Measurements from ENCODE around the gene CCNG1. TPM values are rescaled to one million over a fixed set of nuclear protein-coding genes. Genes with fewer than 3 reads are reported as not detected.

Gene CCNG1
- total RNA-seq, 1 donor from 2014 or later, result 202 TPM

GRCh38 chr5:163460562-163461171, 23.3 kb downstream of the CCNG1 start, which contains the start of gene HMMR:
TSS of gene HMMR (plus strand) at chr5:163460632. CDS start at chr5:163460693, 61 bp downstream.
- H3K4me3 Mint-ChIP-seq, result peak within 1 kb of the TSS; percentile 96
- H3K27ac Mint-ChIP-seq (ENCODE audit: unreplicated experiment), result peak within 1 kb of the TSS; percentile 100
- H3K36me3 Mint-ChIP-seq (ENCODE audit: low read depth), result peaks cover 12% of the 10 kb centered on the region
- no peaks in the 10 kb centered on the region for H3K9me3 Mint-ChIP-seq
- no peak for DNase-seq (ENCODE audit: low read depth, low spot score)
- TF ChIP-seq CTCF (conservative IDR thresholded peaks at IDR 0.05), result no peak
- H3K4me1 Mint-ChIP-seq, result peaks cover 46% of the 10 kb centered on the region
- H3K27me3 Mint-ChIP-seq (ENCODE audit: low read depth), result peaks cover 4% of the 10 kb centered on the region

- peaks cover 4% of the 10 kb centered on the region for H3K27me3 Mint-ChIP-seq (ENCODE audit: low read depth)
- H3K36me3 Mint-ChIP-seq (ENCODE audit: low read depth), result peaks cover 5% of the 10 kb centered on the region
- no peak for DNase-seq (ENCODE audit: low read depth, low spot score)
- H3K27ac Mint-ChIP-seq (ENCODE audit: unreplicated experiment), result no peak overlapping the region
- H3K4me1 Mint-ChIP-seq, result peaks cover 28% of the 10 kb centered on the region
- H3K4me3 Mint-ChIP-seq, result peak overlapping the region; percentile 21
- no peaks in the 10 kb centered on the region for H3K9me3 Mint-ChIP-seq
- TF ChIP-seq CTCF (conservative IDR thresholded peaks at IDR 0.05), result no peak
Observed at GRCh38 chr5:163463063-163463435, 25.7 kb downstream of the CCNG1 start.

GRCh38 chr5:163467682-163468081, 30.3 kb downstream of the CCNG1 start:
- DNase-seq (ENCODE audit: low read depth, low spot score), result no peak
- H3K27me3 Mint-ChIP-seq (ENCODE audit: low read depth), result no peaks in the 10 kb centered on the region
- H3K27ac Mint-ChIP-seq (ENCODE audit: unreplicated experiment), result no peak overlapping the region
- no peak overlapping the region for H3K4me3 Mint-ChIP-seq
- TF ChIP-seq CTCF (conservative IDR thresholded peaks at IDR 0.05), result no peak
- peaks cover 10% of the 10 kb centered on the region for H3K36me3 Mint-ChIP-seq (ENCODE audit: low read depth)
- H3K4me1 Mint-ChIP-seq, result peaks cover 9% of the 10 kb centered on the region
- H3K9me3 Mint-ChIP-seq, result no peaks in the 10 kb centered on the region

GRCh38 chr5:163473635-163474243, 36.3 kb downstream of the CCNG1 start:
- no peaks in the 10 kb centered on the region for H3K27me3 Mint-ChIP-seq (ENCODE audit: low read depth)
- no peaks in the 10 kb centered on the region for H3K9me3 Mint-ChIP-seq
- no peaks in the 10 kb centered on the region for H3K4me1 Mint-ChIP-seq
- H3K4me3 Mint-ChIP-seq, result no peak overlapping the region
- H3K36me3 Mint-ChIP-seq (ENCODE audit: low read depth), result peaks cover 16% of the 10 kb centered on the region
- no peak overlapping the region for H3K27ac Mint-ChIP-seq (ENCODE audit: unreplicated experiment)
- peak; percentile 62 for TF ChIP-seq CTCF (conservative IDR thresholded peaks at IDR 0.05)
- DNase-seq (ENCODE audit: low read depth, low spot score), result no peak

- H3K27ac Mint-ChIP-seq (ENCODE audit: unreplicated experiment), result no peak overlapping the region
- no peaks in the 10 kb centered on the region for H3K4me1 Mint-ChIP-seq
- peaks cover 14% of the 10 kb centered on the region for H3K36me3 Mint-ChIP-seq (ENCODE audit: low read depth)
Observed at GRCh38 chr5:163475411-163475810, 38.0 kb downstream of the CCNG1 start.

More at GRCh38 chr5:163475411-163475810, 38.0 kb downstream of the CCNG1 start:
- H3K27me3 Mint-ChIP-seq (ENCODE audit: low read depth), result no peaks in the 10 kb centered on the region
- DNase-seq (ENCODE audit: low read depth, low spot score), result no peak
- H3K4me3 Mint-ChIP-seq, result no peak overlapping the region
- H3K9me3 Mint-ChIP-seq, result no peaks in the 10 kb centered on the region
- no peak for TF ChIP-seq CTCF (conservative IDR thresholded peaks at IDR 0.05)
